ENCODE results near the gene INTS1.

INTS1 gene

DNA sequence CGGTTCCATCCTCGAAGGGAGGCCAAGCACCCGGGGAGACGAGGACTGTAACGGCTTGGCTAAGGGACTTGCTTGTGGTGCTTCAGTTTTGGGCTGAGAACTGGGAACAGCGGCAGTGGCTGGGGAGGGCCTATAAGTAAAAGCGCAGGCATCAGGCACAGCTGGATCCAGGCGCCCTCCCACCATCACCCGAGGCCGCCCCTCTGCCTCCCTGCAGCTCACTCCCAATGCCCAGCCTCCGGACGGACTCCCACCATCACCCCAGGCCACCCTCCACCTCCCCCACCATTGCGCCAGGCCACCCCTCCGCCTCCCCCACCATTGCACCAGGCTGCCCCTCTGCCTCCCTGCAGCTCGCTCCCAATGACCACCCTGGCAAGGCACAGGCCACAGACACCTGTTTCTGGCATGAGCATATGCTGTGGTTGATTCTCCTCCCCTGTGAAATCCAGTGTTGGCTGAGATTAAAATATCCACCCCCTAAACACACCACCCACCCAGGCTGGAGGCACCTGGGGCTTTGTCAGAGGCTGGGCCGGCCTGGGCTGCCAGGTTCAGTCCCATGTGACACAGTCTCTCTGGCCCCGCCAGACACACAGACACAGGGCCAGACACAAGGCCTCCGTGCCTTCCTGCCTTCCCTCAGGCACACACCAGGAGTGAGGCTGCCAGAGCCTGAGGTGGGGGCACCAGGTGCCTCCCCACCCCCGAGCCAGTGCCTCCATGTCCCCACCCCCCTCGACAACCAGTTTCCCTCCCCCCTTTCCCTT, 61.6 kb downstream of the INTS1 start:
- FAIRE-seq = no peak
- TF ChIP-seq, protein P1, sequence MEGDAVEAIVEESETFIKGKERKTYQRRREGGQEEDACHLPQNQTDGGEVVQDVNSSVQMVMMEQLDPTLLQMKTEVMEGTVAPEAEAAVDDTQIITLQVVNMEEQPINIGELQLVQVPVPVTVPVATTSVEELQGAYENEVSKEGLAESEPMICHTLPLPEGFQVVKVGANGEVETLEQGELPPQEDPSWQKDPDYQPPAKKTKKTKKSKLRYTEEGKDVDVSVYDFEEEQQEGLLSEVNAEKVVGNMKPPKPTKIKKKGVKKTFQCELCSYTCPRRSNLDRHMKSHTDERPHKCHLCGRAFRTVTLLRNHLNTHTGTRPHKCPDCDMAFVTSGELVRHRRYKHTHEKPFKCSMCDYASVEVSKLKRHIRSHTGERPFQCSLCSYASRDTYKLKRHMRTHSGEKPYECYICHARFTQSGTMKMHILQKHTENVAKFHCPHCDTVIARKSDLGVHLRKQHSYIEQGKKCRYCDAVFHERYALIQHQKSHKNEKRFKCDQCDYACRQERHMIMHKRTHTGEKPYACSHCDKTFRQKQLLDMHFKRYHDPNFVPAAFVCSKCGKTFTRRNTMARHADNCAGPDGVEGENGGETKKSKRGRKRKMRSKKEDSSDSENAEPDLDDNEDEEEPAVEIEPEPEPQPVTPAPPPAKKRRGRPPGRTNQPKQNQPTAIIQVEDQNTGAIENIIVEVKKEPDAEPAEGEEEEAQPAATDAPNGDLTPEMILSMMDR (IDR thresholded peaks at IDR 0.05; ENCODE audit: insufficient read depth, missing control alignments) = no peak

DNA sequence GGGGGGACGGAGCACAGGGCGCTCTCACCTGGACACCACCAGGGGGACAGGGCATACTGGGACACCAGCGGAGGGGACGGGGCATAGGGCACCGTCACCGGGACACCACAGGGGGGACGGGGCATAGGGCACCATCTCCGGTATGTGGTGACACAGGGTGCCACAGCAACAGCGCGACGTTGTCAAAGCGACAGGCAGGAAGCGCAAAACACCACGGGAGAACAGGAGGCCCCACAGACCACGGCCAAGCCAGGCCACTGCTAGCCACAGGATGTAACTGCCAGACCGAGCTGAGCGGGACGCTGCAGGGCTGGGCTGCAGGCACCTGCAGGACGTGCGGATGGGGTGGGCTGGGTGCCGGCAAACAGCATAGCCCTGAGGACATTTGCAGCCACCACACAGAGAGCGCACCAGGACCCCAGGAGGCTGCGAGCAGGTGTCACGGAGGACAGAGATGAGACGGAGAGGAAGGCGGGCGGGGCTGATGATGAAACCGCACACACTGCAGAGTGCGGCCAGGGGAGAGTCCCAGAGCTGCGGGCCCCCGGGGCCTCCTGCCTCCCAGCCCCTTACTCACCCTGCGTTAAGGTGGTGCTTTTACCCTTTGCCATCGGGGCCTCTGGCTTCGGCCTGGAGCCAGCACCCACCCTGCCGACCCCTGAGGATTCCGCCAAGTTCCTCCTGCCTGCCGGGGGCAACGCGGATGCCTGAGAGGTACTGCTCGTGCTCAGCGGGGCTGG, 62.4 kb downstream of the INTS1 start:
- TF ChIP-seq, protein P1 (IDR thresholded peaks at IDR 0.05; ENCODE audit: insufficient read depth, missing control alignments) = no peak
- FAIRE-seq (no peak), DNase-seq (ENCODE audit: insufficient read length, low spot score) (no peak)

More for the DNA sequence above, 61.6 kb downstream of the INTS1 start:
- no peak for DNase-seq (ENCODE audit: insufficient read length, low spot score)

DNA sequence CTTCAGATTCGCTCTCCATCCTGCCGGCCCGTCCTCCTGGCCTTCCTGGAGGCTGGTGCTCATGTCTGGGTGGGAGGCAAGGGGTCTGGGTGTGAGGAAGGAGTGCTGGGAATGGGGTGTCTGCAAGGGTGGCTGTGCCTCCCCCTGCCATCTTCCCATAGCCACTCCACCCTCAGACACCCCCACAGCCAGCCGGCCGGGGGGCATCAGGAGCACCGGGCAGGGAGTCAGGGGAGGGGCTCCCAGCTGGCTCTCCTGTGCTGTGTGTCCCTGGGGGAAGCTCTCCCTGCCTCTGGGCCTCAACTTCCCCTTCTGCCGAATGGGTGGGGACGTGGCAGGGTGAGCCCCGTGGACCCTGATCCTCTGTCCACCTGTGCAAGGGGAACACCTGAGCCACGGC, 63.6 kb downstream of the INTS1 start:
- no peak for FAIRE-seq
- no peak for DNase-seq (ENCODE audit: insufficient read length, low spot score)
- TF ChIP-seq, protein P1 (IDR thresholded peaks at IDR 0.05; ENCODE audit: insufficient read depth, missing control alignments) = no peak

DNA sequence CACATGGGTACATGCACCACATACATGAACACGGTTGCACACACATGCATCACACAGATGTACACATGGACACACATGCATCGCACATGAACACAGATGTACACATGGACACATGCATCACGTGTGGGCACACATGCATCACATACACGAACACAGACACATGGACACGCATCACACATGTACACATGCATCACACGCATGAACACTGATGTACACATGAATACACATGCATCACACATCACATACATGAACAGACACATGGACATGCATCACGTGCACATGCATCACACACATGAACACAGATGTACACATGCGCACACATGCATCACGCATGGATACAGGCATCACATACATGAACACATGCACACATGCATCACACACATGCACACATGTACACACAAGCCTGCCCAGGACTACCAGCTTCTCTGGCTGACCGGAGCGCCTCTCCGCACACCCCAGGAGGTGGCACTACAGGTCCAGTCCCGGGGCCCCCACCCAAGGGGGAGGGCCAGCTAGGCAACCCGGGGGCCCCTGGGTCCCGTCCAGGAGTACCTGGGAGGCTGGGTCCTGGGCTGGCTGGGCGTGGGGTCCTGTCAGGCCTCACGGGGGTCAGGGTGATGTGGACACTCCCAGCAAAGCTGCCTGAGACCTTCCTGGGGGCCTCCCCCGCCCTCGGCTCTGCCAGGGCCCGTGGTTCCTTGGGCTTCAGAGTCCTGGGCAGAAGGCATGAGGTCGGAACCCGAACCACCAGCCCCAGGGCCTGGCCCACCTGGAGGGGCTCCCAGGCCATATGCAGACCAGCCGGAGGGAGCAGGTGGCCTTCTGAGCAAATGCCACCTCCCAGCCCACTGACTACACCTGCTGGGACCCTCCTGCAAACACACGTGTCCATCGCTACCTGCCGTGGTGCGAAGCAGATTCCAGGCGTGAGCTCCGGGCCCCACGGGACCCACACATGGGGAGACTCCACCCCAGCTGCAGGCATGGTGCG, 64.5 kb downstream of the INTS1 start:
- FAIRE-seq (no peak), DNase-seq (ENCODE audit: insufficient read length, low spot score) (no peak)
- TF ChIP-seq, protein P1 (IDR thresholded peaks at IDR 0.05; ENCODE audit: insufficient read depth, missing control alignments) = no peak

DNA sequence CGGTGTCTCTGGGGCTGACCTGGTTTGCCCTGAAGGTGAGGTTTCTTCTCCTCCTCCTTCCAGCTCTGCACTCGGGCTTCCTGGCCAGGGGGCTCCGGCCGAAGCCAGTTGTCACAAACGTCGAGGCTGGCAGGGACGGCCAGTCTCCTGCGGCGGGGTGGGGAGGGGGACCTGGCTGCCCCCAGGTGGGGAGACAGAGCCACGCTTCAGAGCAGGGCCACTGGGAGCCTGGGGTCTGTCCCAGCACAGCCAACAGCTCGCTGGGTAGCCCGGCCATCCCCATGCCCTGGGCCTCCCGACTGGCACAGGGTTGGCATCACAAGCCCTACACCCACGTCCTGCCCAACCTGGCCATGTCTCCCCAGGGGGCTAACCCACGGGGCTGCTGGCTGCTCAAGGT, 65.4 kb downstream of the INTS1 start:
- FAIRE-seq (no peak), DNase-seq (ENCODE audit: insufficient read length, low spot score) (no peak)
- TF ChIP-seq, protein P1 (IDR thresholded peaks at IDR 0.05; ENCODE audit: insufficient read depth, missing control alignments) = no peak

DNA sequence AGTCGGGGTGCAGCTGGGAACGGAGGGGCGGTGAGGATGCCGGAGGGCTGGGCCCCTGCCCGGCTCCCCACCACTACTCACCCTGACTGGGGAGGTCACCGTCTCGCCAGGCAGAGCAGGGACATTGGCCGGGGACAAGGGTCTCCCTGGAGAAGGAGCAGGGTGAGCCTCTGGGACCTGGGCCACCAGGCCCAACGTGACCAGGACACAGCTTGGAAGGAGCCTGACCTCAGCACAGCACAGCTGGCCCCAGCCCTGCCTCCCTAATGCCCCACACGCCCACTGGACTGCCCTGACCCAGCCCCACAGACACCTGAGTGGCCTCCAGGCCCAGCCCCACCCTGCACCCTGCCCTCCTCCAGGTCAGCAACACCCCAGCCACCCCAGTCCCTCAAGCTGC, 66.0 kb downstream of the INTS1 start:
- TF ChIP-seq, protein P1 (IDR thresholded peaks at IDR 0.05; ENCODE audit: insufficient read depth, missing control alignments) = no peak
- FAIRE-seq (no peak), DNase-seq (ENCODE audit: insufficient read length, low spot score) (no peak)

Data from D721Med (cell line).